Cardiac fibroblast (primary cell): ENCODE data around the gene FAM25A.
"Not testable (repeated sequence)": the region's sequence is repeated elsewhere in the genome, so short reads cannot be mapped to it uniquely, and the experiment has no call there.

ENCODE experiments used
- DNase-seq, 2 donors: peaks; one replicate each; pipeline versions ENCODE4 v3.0.0 to v3.0.0-alpha.2; 2010; ENCODE audit warnings: low read depth in 2 of 2
- H3K4me3 ChIP-seq, 2 donors: replicated peaks in 1 of 2; 1 replicate in 1 of 2; 2 replicates in 1 of 2; pipeline ENCODE4 v1.5.1; 2011; ENCODE audit warnings: low read depth in 2 of 2, low read length in 2 of 2, mild to moderate bottlenecking in 2 of 2, moderate library complexity in 1 of 2
- CTCF ChIP-seq: IDR thresholded peaks from one replicate; pipeline ENCODE4 v1.5.1; 2011; ENCODE audit warnings: low read depth, mild to moderate bottlenecking, low read length, inconsistent platforms

Gene FAM25A

GRCh38 chr10:87030912-87031635 lies 11.0 kb downstream of the FAM25A start:
- DNase-seq, result no peak
- TF ChIP-seq CTCF, result no peak
- no peak overlapping the region for H3K4me3 ChIP-seq

GRCh38 chr10:87036623-87037022 lies 16.5 kb downstream of the FAM25A start:
- no peak for DNase-seq
- TF ChIP-seq CTCF, result no peak
- H3K4me3 ChIP-seq, result no peak overlapping the region

GRCh38 chr10:87038286-87038717 lies 18.2 kb downstream of the FAM25A start:
- no peak overlapping the region for H3K4me3 ChIP-seq
- no peak for TF ChIP-seq CTCF
- DNase-seq, result peak in 1 of 2 donors; percentile 11

GRCh38 chr10:87038786-87039185 lies 18.7 kb downstream of the FAM25A start:
- no peak overlapping the region for H3K4me3 ChIP-seq
- no peak for TF ChIP-seq CTCF
- DNase-seq, result peak; percentile 6 to 27

- not testable (repeated sequence) for DNase-seq, H3K4me3 ChIP-seq
Observed at GRCh38 chr10:87043579-87043978, 23.5 kb downstream of the FAM25A start.

- no peak for DNase-seq
- H3K4me3 ChIP-seq, result no peak overlapping the region
- no peak for TF ChIP-seq CTCF
Observed at GRCh38 chr10:87045434-87045938, 25.4 kb downstream of the FAM25A start.

- DNase-seq, result peak in 1 of 2 donors; percentile 44
- no peak overlapping the region for H3K4me3 ChIP-seq
- TF ChIP-seq CTCF, result no peak
Observed at GRCh38 chr10:87053111-87053510, 33.0 kb downstream of the FAM25A start.
